Mesothelial cell of epicardium (in vitro differentiated cells): ENCODE results near the gene ADD3. TPM values are rescaled to one million over a fixed set of nuclear protein-coding genes. Genes with fewer than 3 reads are reported as not detected.

Source experiments
- DNase-seq, 2 experiments: peaks; one replicate each; pipeline ENCODE4 v3.0.0; 2021; ENCODE audit warnings: low spot score in 2 of 2; ENCODE audit not compliant: unreplicated experiment in 2 of 2
- H3K27ac Mint-ChIP-seq: 2 replicates; pipeline ENCODE4 v1.8.0; 2021; ENCODE audit warnings: mixed read lengths
- H3K27me3 Mint-ChIP-seq: 2 replicates; pipeline ENCODE4 v1.8.0; 2021; ENCODE audit warnings: low read depth, mixed read lengths
- H3K36me3 Mint-ChIP-seq: 2 replicates; pipeline ENCODE4 v1.8.0; 2021; ENCODE audit warnings: mixed read lengths
- H3K4me1 Mint-ChIP-seq: 2 replicates; pipeline ENCODE4 v1.8.0; 2021; ENCODE audit warnings: mixed read lengths
- H3K4me3 Mint-ChIP-seq: 2 replicates; pipeline ENCODE4 v1.8.0; 2021; ENCODE audit warnings: mild to moderate bottlenecking, moderate library complexity, mixed read lengths
- H3K9me3 Mint-ChIP-seq: 2 replicates; pipeline ENCODE4 v1.8.0; 2021; ENCODE audit warnings: mixed read lengths
- total RNA-seq: library from RNA; stranded (reverse); gene quantifications from 3 replicates; pipeline ENCODE4 v1.2.1, GENCODE V29; 2021
- TF ChIP-seq, protein P1 (sequence below): fragments of 200-600 bp; sonication (generic); IDR thresholded peaks from one replicate; pipeline ENCODE4 v1.5.0; 2021; ENCODE audit warnings: antibody characterized with exemption; ENCODE audit not compliant: unreplicated experiment

The ADD3 gene
- total RNA-seq, 1 donor from 2014 or later, result 104 TPM

DNA sequence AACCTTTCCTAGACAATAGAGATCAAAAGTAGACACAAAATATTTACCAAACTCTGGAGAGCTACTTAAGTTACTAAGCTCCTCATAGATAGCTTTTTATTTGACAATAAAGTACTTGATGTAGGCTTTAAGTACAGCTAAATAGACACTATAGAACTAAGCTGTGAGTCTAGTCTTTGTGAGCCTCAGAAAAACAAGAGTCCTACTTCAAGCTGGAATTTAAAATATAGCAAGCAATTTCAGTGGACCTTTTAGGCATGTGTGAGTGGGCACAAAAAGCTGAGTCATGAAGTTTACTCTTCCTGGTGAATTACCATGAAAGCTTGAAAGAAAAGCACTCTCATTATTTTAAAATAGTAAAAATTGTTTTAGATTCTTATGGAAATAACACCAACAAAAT, 76.1 kb downstream of the ADD3 start:
- H3K4me3 Mint-ChIP-seq, result no peak overlapping the region
- peaks cover 4% of the 10 kb centered on the region for H3K9me3 Mint-ChIP-seq
- peaks cover 2% of the 10 kb centered on the region for H3K36me3 Mint-ChIP-seq
- H3K4me1 Mint-ChIP-seq, result peaks cover 28% of the 10 kb centered on the region
- DNase-seq, result no peak
- peak overlapping the region; percentile 47 for H3K27ac Mint-ChIP-seq
- no peaks in the 10 kb centered on the region for H3K27me3 Mint-ChIP-seq
- TF ChIP-seq, protein P1, sequence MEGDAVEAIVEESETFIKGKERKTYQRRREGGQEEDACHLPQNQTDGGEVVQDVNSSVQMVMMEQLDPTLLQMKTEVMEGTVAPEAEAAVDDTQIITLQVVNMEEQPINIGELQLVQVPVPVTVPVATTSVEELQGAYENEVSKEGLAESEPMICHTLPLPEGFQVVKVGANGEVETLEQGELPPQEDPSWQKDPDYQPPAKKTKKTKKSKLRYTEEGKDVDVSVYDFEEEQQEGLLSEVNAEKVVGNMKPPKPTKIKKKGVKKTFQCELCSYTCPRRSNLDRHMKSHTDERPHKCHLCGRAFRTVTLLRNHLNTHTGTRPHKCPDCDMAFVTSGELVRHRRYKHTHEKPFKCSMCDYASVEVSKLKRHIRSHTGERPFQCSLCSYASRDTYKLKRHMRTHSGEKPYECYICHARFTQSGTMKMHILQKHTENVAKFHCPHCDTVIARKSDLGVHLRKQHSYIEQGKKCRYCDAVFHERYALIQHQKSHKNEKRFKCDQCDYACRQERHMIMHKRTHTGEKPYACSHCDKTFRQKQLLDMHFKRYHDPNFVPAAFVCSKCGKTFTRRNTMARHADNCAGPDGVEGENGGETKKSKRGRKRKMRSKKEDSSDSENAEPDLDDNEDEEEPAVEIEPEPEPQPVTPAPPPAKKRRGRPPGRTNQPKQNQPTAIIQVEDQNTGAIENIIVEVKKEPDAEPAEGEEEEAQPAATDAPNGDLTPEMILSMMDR, result no peak

GRCh38 chr10:110087682-110088081, 79.9 kb downstream of the ADD3 start:
- peaks cover 17% of the 10 kb centered on the region for H3K4me1 Mint-ChIP-seq
- peaks cover 3% of the 10 kb centered on the region for H3K9me3 Mint-ChIP-seq
- no peak overlapping the region for H3K27ac Mint-ChIP-seq

DNA sequence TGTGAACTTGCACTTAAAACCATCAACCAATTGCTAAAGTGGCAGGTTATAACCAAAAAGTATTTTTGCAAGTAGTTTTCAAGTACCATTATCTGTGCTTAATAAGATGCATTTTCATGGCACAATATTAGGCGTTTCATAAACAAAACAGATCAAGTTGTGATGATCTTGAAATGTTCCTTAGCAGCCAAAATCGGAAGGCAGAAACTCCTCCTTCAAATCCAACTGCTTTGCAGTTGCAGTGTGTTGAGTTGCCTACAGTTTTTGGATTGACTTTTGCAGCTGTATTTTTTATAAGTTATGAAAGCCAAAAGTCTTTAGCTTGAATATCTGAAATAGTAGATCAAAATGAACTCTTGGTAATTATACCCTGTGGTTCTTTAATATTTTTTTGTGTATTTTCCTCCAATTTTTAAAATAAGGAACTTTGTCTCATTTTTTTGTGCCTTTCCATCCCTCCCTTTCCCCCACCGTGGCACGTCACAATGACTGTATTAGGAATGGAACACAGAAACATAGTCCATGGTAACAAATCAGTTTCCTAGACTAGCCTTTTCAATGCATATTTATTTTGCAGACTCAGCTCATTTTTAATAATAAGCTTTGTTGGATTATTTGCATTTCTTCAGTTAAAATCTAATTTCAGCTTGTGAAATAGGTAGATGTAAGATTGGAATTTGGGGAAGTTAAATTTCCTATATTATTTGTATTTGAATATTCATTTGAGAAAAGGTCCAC, 80.8 kb downstream of the ADD3 start:
- Mint-ChIP-seq H3K27me3 (no peaks in the 10 kb centered on the region), H3K36me3 (peaks cover 2% of the 10 kb centered on the region), H3K4me1 (peaks cover 10% of the 10 kb centered on the region), H3K9me3 (no peaks in the 10 kb centered on the region), H3K4me3 (no peak overlapping the region), H3K27ac (no peak overlapping the region)
- TF ChIP-seq, protein P1, result no peak
- no peak for DNase-seq

More at GRCh38 chr10:110087682-110088081, 79.9 kb downstream of the ADD3 start:
- H3K27me3 Mint-ChIP-seq, result no peaks in the 10 kb centered on the region
- peaks cover 2% of the 10 kb centered on the region for H3K36me3 Mint-ChIP-seq
- no peak for DNase-seq
- TF ChIP-seq, protein P1, result no peak
- H3K4me3 Mint-ChIP-seq, result no peak overlapping the region

GRCh38 chr10:110091830-110092229, 84.0 kb downstream of the ADD3 start:
- no peaks in the 10 kb centered on the region for H3K4me1 Mint-ChIP-seq
- no peaks in the 10 kb centered on the region for H3K27me3 Mint-ChIP-seq

GRCh38 chr10:110093722-110094121, 85.9 kb downstream of the ADD3 start:
- DNase-seq, result no peak
- no peaks in the 10 kb centered on the region for H3K9me3 Mint-ChIP-seq
- no peak overlapping the region for H3K4me3 Mint-ChIP-seq
- no peaks in the 10 kb centered on the region for H3K27me3 Mint-ChIP-seq
- H3K27ac Mint-ChIP-seq, result no peak overlapping the region
- no peaks in the 10 kb centered on the region for H3K4me1 Mint-ChIP-seq
- no peaks in the 10 kb centered on the region for H3K36me3 Mint-ChIP-seq
- TF ChIP-seq, protein P1, result no peak

More at GRCh38 chr10:110091830-110092229, 84.0 kb downstream of the ADD3 start:
- no peaks in the 10 kb centered on the region for H3K36me3 Mint-ChIP-seq
- no peaks in the 10 kb centered on the region for H3K9me3 Mint-ChIP-seq
- no peak for DNase-seq
- TF ChIP-seq, protein P1, result no peak
- H3K27ac Mint-ChIP-seq, result no peak overlapping the region
- no peak overlapping the region for H3K4me3 Mint-ChIP-seq
